ENCODE data around the gene DIO3. TPM values are rescaled to one million over a fixed set of nuclear protein-coding genes. Genes with fewer than 3 reads are reported as not detected.

Gene DIO3
- total RNA-seq, 4 donors from 2014 or later, result 4.2 to 19.5 (median 5.3) TPM

GRCh38 chr14:101518611-101519473, 42.5 kb upstream of the DIO3 start:
- H3K4me3 ChIP-seq, result no peak overlapping the region
- WGBS, 2 donors, result 69 to 73% methylated on average over 20 to 22 of the region's 28 CpGs
- peak; percentile 64 to 68 for DNase-seq (ENCODE audit: low spot score in 2 of 2)
- no peaks in the 10 kb centered on the region for H3K36me3 ChIP-seq
- H3K27ac ChIP-seq, result peak overlapping the region in 3 of 4 donors; percentile 24 to 70 (median 34)
- TF ChIP-seq EP300 (IDR thresholded peaks at IDR 0.05), result peak in 1 of 2 donors; percentile 47
- TF ChIP-seq POLR2A (IDR thresholded peaks at IDR 0.05), result no peak
- H3K4me1 ChIP-seq, result peaks cover 0 to 37% (median 3%) of the 10 kb centered on the region in 4 donors
- peaks cover 0 to 14% (median 0%) of the 10 kb centered on the region in 4 donors for H3K9me3 ChIP-seq
- H3K27me3 ChIP-seq, result no peaks in the 10 kb centered on the region

GRCh38 chr14:101520621-101521472, 40.4 kb upstream of the DIO3 start:
- WGBS, 2 donors, result 74 to 80% methylated on average over 24 to 30 of the region's 30 CpGs
- Histone ChIP-seq H3K9me3 (peaks cover 0 to 6% (median 0%) of the 10 kb centered on the region in 4 donors), H3K27ac (peak overlapping the region; percentile 30 to 70 (median 43)), H3K27me3 (no peaks in the 10 kb centered on the region), H3K4me3 (no peak overlapping the region), H3K4me1 (peaks cover 0 to 37% (median 3%) of the 10 kb centered on the region in 4 donors), H3K36me3 (no peaks in the 10 kb centered on the region)
- peak; percentile 62 to 72 for DNase-seq (ENCODE audit: low spot score in 2 of 2)
- no peak for TF ChIP-seq POLR2A (IDR thresholded peaks at IDR 0.05)
- no peak for TF ChIP-seq CTCF (IDR thresholded peaks at IDR 0.05)
- peak in 1 of 2 donors; percentile 79 for TF ChIP-seq EP300 (IDR thresholded peaks at IDR 0.05)

DNA sequence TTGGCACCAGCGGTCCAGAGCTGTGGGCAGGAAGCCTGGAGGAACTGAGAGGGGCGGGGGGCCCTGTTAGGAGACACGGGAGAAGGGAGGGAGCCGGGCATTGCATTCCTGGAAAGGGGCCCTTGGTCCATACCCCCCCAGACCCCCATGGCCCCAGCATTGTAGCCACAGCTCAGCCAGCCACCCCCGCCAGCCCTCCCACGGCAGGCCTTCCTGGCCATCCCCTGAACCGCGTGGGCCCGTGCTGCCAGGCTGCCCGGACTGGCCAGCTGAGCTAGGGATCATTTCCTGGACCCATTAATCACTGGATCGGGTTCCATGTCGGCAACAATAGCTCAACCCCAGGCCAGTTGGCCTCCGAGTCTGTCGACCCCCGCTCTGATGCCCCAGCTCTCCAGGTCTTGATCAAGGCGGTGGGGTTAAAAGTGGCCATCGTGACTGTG, 39.8 kb upstream of the DIO3 start:
- Histone ChIP-seq H3K27ac (peak overlapping the region in 2 of 4 donors; percentile 43 to 70), H3K4me3 (no peak overlapping the region), H3K36me3 (no peaks in the 10 kb centered on the region), H3K4me1 (peaks cover 0 to 37% (median 3%) of the 10 kb centered on the region in 4 donors), H3K9me3 (no peaks in the 10 kb centered on the region), H3K27me3 (no peaks in the 10 kb centered on the region)
- no peak for DNase-seq (ENCODE audit: low spot score in 2 of 2)
- 55 to 76% methylated on average over 15 to 17 of the region's 17 CpGs for WGBS, 2 donors
- TF ChIP-seq CTCF (IDR thresholded peaks at IDR 0.05), result no peak
- no peak for TF ChIP-seq EP300 (IDR thresholded peaks at IDR 0.05)
- no peak for TF ChIP-seq POLR2A (IDR thresholded peaks at IDR 0.05)

- Histone ChIP-seq H3K27ac (no peak overlapping the region), H3K36me3 (no peaks in the 10 kb centered on the region), H3K4me1 (peaks cover 0 to 37% (median 3%) of the 10 kb centered on the region in 4 donors), H3K9me3 (no peaks in the 10 kb centered on the region), H3K27me3 (no peaks in the 10 kb centered on the region), H3K4me3 (no peak overlapping the region)
- no peak for TF ChIP-seq EP300 (IDR thresholded peaks at IDR 0.05)
- TF ChIP-seq CTCF (IDR thresholded peaks at IDR 0.05), result no peak
- TF ChIP-seq POLR2A (IDR thresholded peaks at IDR 0.05), result no peak
- no peak for DNase-seq (ENCODE audit: low spot score in 2 of 2)
- 88 to 90% methylated on average over 8 of the region's 8 CpGs for WGBS, 2 donors
Measured at GRCh38 chr14:101521978-101522377, 39.3 kb upstream of the DIO3 start.

GRCh38 chr14:101525640-101526527, 35.4 kb upstream of the DIO3 start:
- H3K27me3 ChIP-seq, result no peaks in the 10 kb centered on the region
- TF ChIP-seq POLR2A (IDR thresholded peaks at IDR 0.05) (no peak), EP300 (IDR thresholded peaks at IDR 0.05) (no peak), CTCF (IDR thresholded peaks at IDR 0.05) (no peak)
- 67 to 72% methylated on average over 11 to 38 of the region's 41 CpGs for WGBS, 2 donors
- DNase-seq (ENCODE audit: low spot score in 2 of 2), result no peak
- H3K27ac ChIP-seq, result no peak overlapping the region
- H3K4me3 ChIP-seq, result no peak overlapping the region
- H3K4me1 ChIP-seq, result peaks cover 0 to 9% (median 0%) of the 10 kb centered on the region in 4 donors
- no peaks in the 10 kb centered on the region for H3K36me3 ChIP-seq
- H3K9me3 ChIP-seq, result no peaks in the 10 kb centered on the region
